OCI-M2 (cell line): ENCODE measurements around the gene IL1B.
"Not testable (repeated sequence)": the region's sequence is repeated elsewhere in the genome, so short reads cannot be mapped to it uniquely, and the experiment has no call there.

Source experiments
- DNase-seq: peaks from one replicate; lab custom pipeline; 2025; ENCODE audit not compliant: unreplicated experiment; lab: John Stamatoyannopoulos, UW

Gene IL1B

DNA sequence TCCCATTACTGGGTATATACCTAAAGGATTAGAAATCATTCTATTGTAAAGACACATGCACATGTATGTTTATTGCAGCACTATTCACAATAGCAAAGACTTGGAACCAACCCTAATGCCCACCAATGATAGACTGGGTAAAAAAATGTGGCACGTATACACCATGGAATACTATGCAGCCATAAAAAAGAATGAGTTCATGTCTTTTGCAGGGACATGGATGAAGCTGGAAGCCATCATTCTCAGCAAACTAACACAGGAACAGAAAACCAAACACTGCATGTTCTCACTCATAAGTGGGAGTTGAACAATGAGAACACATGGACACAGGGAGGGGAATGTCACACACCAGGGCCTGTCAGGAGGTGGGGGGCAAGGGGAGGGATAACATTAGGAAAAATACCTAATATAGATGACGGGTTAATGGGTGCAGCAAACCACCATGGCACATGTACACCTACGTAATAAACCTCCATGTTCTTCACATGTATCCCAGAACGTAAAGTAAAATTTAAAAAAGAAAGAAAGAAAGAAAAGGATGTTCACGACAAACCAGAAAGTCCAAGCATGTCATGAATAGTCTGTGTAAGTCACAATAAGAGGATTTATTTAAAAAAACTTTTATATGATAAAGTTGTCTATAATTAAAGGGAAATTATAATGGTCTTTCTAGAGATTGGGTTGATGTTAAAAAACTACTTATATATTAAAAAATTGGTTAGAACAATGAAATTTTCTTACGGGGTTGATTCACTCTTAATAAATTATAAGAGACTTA, 23.0 kb upstream of the IL1B start:
- not testable (repeated sequence) for DNase-seq

DNA sequence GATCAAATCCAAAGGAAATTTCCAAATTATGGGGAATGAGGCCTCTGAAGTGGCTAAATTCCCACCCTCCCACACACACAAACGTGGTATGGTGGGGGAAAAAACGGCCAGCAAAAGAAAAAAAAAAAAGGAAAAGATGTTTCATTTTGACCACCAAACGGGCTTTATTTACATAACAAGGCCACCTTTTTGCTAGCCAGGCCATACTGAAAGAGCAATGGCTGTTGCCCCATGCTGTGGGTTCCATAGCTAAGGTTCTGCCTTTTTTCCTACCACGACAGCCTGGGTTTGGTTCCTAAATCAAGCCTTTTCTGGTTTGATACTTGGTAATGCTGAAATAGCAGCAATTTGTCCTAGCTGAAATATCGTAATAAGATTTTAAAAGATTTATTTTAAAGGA, 14.0 kb upstream of the IL1B start:
- DNase-seq: no peak

GRCh38 chr2:112849956-112850355, 13.4 kb upstream of the IL1B start:
- DNase-seq: no peak

GRCh38 chr2:112848833-112849232, 12.3 kb upstream of the IL1B start:
- DNase-seq: no peak

DNA sequence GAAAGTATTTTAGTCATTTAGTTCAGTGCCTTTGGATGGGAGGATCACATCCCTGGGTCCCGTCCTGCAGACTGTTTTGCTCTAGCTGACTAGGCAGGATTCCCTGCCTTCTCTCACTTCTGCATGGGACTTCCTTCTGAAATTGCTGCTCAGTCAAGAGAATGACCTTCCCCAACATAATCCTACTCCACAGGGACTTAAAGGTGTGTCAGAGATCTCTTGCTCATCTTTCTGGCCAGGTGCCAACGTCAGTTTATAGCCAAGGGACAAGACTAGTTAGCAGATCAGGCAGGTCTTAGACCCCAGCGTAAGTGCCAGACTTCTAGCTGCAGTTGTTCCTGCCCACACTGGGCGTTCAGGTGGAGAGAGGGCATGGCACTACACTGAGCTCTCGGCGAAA, 9.5 kb upstream of the IL1B start:
- no peak for DNase-seq

- DNase-seq: no peak
These were observed 7.3 kb upstream of the IL1B start for GRCh38 chr2:112843836-112844235.

DNA sequence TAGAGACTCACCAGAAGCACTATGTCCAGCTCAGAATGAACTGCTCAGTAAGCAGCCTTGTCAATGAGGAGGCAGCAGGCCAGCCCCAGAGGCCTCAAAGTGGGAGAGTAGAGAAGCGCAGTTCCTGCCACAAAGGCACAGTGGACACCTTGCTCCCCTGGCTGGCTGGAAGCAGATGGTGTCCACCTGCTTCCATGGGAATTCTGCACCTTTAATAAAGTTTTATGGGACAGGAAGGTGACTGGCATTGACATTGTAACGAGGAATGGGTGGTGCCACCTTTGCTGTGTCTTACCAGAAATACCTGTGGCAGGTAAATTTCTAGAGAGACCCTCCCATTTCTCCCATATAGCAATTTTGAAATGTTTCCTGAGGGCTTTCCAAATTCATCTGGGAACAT, 6.7 kb upstream of the IL1B start:
- no peak for DNase-seq

GRCh38 chr2:112841295-112842044, 4.9 kb upstream of the IL1B start:
- no peak for DNase-seq

DNA sequence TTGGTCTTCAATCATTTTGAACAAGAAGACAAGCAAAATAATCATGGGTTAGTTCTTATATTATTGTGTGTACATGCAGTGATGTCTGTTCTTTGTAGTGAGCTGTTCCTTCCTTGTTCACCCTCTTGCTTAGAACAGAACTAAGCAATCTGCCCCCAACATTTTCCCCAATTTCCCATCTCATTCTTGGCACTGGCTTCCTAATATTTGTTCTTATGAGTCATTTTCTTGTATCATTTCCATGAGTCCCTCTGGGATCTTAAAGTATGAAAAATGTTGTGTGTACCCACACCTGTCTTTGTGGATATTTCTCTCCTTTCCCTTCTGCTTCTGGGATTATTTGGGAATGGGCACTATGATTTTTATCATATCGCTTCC, 3.5 kb upstream of the IL1B start:
- no peak for DNase-seq

- no peak for DNase-seq
These were observed 3.0 kb upstream of the IL1B start for GRCh38 chr2:112839407-112840067.

DNA sequence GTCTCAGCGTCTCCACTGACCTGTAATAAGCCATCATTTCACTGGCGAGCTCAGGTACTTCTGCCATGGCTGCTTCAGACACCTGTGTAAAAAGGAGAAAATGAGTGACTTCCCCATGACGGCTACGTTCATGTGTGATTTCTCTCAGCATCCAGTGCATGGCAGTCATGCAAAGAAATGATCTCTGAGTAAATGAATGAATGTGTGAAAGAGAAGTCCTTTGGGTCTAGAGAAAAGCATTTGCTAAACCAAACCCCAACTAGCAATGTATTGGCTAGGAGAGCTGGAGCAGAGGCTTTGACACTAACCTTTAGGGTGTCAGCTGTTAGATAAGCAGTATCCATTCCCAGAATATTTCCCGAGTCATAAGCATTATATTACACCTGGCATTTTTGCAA, 417 bp downstream of the IL1B start:
- no peak for DNase-seq

DNA sequence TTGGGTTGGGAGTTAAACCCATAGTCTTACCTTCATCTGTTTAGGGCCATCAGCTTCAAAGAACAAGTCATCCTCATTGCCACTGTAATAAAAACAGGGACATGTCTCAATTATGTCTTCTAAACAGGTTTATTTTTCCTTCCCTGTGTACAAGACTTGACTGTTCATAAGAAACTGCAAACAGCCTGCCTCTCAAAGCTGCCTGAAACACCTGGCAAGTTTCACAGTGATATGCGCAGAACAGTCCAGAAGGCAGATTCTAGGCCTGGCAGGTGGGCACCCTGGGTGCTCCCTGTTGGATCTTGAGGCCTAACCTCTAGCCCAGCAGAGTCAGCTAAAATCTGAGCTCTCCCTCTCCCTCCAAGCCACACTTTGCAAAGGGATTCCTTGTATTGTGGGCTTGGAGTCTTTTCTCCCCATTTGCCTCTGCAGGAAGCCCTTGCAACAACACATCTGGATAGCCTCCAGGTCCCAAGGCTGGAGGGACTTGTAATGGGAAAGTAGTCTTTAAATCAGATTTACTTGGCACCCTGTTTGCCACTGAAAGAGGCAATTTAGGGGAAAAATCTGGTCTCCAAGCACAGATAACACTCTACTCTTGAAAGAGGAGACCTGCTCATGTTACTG, 930 bp downstream of the IL1B start:
- no peak for DNase-seq

GRCh38 chr2:112835061-112835501, 1.5 kb downstream of the IL1B start:
- no peak for DNase-seq

- no peak for DNase-seq
These were observed 2.1 kb downstream of the IL1B start for GRCh38 chr2:112834396-112835037.

DNA sequence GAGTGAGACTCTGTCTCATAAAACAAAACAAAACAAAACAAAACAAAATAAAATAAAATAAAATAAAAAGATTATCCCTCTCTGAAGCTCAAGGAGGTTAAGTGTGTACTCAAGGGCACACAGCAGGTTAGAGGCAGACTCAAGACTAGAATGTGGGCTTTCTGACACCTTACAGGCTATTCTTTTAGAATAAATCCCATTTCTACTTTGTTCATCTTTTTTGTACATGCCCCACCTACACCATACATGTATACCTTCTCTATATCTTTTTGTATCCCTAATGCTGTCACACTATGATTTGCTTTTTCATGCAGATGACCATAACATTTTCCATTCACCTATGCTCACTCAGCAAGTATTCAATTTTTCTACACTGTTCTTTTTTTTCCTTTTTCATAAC, 2.6 kb downstream of the IL1B start:
- no peak for DNase-seq

- not testable (repeated sequence) for DNase-seq
These were observed 3.0 kb downstream of the IL1B start for GRCh38 chr2:112833639-112833931.

DNA sequence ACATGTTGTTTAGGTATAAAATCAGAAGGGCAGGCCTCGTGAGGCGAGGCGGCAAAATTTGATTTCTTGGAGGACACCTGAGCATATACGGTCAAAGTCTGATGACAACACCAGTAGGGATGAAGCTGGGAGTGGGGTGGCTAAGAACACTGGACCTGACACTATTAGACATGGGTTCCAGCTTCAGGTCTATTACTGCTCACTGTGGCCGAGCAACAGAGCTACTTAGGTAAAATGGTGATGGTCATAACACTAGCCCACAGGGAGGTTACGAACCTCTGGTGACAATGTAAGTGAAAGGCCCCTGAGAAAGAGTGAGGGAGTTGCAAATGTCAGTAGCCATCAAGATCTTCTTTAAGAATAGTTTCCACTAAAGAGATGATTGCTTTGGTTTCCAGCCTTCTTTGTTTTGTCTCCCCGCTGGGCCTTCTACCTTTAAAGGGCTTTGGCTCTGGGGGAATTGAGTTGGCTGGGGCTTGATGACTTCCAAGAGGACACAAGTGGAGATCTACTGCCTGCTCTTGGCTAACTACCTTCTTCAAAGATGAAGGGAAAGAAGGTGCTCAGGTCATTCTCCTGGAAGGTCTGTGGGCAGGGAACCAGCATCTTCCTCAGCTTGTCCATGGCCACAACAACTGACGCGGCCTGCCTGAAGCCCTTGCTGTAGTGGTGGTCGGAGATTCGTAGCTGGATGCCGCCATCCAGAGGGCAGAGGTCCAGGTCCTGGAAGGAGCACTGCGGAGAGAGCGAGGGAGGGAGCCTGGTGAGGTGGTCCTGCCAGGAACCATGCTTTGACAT, 3.5 kb downstream of the IL1B start:
- no peak for DNase-seq

DNA sequence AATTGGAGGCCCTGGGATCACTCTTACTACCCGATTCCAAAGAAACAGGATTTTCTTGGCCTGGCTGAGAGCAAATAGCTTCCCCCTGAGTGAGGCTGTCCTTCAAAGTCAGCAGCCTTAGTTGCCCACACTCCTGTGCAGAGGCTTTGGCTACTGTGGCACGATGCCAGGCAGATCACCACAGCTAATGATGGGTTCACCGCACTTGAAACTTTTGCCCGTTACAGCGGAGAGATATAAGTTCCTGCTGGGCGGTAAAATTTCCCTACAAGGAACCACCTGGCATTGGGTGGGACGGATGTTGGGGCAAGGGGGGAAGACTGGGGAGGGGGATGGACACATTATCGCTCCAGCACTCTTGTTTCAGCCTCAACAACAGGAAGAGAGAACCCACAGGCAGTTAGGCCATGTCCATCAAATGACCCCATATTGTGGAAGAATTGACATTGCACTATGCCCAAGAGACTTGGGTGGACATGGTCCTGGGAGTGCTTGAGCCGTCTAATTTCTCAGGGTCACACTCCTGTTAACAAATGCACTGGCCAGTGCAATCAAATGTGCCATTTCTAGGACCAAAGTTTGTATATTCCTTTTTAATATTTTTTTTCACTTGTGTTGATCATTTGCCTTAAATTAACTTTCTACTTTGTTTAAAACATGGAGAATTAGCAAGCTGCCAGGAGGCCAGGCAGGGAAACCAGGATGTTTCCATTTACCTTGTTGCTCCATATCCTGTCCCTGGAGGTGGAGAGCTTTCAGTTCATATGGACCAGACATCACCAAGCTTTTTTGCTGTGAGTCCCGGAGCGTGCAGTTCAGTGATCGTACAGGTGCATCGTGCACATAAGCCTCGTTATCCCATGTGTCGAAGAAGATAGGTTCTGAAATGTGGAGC, 4.4 kb downstream of the IL1B start:
- DNase-seq: no peak

GRCh38 chr2:112831513-112831845, 5.1 kb downstream of the IL1B start:
- DNase-seq: no peak
